ENCODE data around the gene SHISAL1. TPM values are rescaled to one million over a fixed set of nuclear protein-coding genes. Genes with fewer than 3 reads are reported as not detected.

SHISAL1 gene
- total RNA-seq, 1 experiment from 2014 or later, result 2.9 TPM

GRCh38 chr22:44276706-44277356, 35.9 kb downstream of the SHISAL1 start:
- Histone ChIP-seq H3K4me3 (ENCODE audit: insufficient read depth, low read depth, low read length) (no peak overlapping the region), H3K27me3 (ENCODE audit: control insufficient read depth, insufficient read depth, low read length) (no peaks in the 10 kb centered on the region), H3K36me3 (replicated peaks; ENCODE audit: control insufficient read depth, insufficient read depth, low read length) (no peaks in the 10 kb centered on the region)
- DNase-seq, result peak; percentile 50

DNA sequence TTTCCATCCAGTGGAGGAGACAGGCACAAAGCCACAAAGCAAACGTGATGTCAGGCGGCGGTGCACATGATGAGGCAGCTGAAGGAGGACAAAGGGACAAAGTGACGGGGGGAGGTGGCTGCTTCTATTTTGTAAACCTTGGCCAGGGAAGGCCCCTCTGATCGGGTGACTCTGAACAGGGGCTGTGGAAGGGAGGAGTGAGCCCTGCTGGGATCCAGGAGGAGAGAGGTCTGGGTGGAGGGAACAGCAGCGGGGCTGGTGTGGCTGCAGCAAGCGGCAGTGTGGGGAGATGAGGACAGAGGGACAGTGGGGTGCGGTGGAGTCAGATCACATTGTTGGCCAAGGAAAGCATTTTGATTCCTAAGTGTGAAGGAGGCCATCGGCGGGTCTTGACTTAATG, 36.7 kb downstream of the SHISAL1 start:
- Histone ChIP-seq H3K4me3 (ENCODE audit: insufficient read depth, low read depth, low read length) (no peak overlapping the region), H3K36me3 (replicated peaks; ENCODE audit: control insufficient read depth, insufficient read depth, low read length) (no peaks in the 10 kb centered on the region)

GRCh38 chr22:44275631-44275995, 37.1 kb downstream of the SHISAL1 start:
- no peak overlapping the region for H3K4me3 ChIP-seq (ENCODE audit: insufficient read depth, low read depth, low read length)
- H3K36me3 ChIP-seq (replicated peaks; ENCODE audit: control insufficient read depth, insufficient read depth, low read length), result no peaks in the 10 kb centered on the region
- no peaks in the 10 kb centered on the region for H3K27me3 ChIP-seq (ENCODE audit: control insufficient read depth, insufficient read depth, low read length)
- no peak for DNase-seq

More for the DNA sequence above, 36.7 kb downstream of the SHISAL1 start:
- H3K27me3 ChIP-seq (ENCODE audit: control insufficient read depth, insufficient read depth, low read length), result no peaks in the 10 kb centered on the region
- DNase-seq, result peak; percentile 41

DNA sequence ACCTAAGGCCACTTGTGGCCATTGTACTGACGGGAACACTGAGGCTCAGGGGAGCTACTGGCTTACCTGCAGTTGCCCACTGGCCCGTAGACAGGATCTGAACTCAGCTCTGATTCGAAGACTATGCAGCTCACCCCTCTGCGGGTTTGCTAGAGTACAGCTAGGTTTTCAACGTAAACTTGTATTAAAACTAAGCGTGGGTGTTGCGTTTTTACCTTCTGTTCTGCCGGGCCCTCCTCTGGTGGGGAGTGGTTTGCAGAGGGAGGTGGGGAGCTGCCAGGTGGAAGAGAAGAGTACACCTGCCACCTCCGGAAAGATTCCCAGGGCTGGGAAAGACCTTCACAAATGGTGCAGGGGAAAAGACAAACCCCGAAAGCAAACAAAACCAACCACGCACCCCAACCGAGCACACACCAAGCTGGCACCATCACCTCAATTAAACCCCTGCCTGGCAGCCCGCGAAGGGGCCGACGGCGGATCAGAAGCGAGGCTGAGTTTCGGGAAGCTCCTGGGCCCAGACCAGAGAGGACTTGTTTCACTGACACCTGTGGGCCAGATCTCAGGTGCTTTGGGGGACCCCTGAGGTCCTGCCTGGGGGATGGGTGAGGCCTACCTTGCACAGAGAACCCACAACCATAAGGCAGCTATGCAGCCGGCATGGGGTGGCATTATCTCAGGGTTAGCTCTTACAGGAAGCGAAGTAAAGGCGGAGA, 37.7 kb downstream of the SHISAL1 start:
- Histone ChIP-seq H3K27me3 (ENCODE audit: control insufficient read depth, insufficient read depth, low read length) (no peaks in the 10 kb centered on the region), H3K36me3 (replicated peaks; ENCODE audit: control insufficient read depth, insufficient read depth, low read length) (no peaks in the 10 kb centered on the region), H3K4me3 (ENCODE audit: insufficient read depth, low read depth, low read length) (no peak overlapping the region)
- peak; percentile 22 for DNase-seq

GRCh38 chr22:44273175-44273574, 39.6 kb downstream of the SHISAL1 start:
- no peaks in the 10 kb centered on the region for H3K27me3 ChIP-seq (ENCODE audit: control insufficient read depth, insufficient read depth, low read length)
- peak; percentile 3 for DNase-seq
- H3K36me3 ChIP-seq (replicated peaks; ENCODE audit: control insufficient read depth, insufficient read depth, low read length), result no peaks in the 10 kb centered on the region
- H3K4me3 ChIP-seq (ENCODE audit: insufficient read depth, low read depth, low read length), result no peak overlapping the region

GRCh38 chr22:44272401-44272771, 40.4 kb downstream of the SHISAL1 start:
- H3K27me3 ChIP-seq (ENCODE audit: control insufficient read depth, insufficient read depth, low read length), result no peaks in the 10 kb centered on the region
- no peak overlapping the region for H3K4me3 ChIP-seq (ENCODE audit: insufficient read depth, low read depth, low read length)
- peak; percentile 12 for DNase-seq
- no peaks in the 10 kb centered on the region for H3K36me3 ChIP-seq (replicated peaks; ENCODE audit: control insufficient read depth, insufficient read depth, low read length)

GRCh38 chr22:44271732-44272400, 40.9 kb downstream of the SHISAL1 start:
- H3K4me3 ChIP-seq (ENCODE audit: insufficient read depth, low read depth, low read length), result no peak overlapping the region
- peak; percentile 20 for DNase-seq
- H3K27me3 ChIP-seq (ENCODE audit: control insufficient read depth, insufficient read depth, low read length), result no peaks in the 10 kb centered on the region
- H3K36me3 ChIP-seq (replicated peaks; ENCODE audit: control insufficient read depth, insufficient read depth, low read length), result no peaks in the 10 kb centered on the region

DNA sequence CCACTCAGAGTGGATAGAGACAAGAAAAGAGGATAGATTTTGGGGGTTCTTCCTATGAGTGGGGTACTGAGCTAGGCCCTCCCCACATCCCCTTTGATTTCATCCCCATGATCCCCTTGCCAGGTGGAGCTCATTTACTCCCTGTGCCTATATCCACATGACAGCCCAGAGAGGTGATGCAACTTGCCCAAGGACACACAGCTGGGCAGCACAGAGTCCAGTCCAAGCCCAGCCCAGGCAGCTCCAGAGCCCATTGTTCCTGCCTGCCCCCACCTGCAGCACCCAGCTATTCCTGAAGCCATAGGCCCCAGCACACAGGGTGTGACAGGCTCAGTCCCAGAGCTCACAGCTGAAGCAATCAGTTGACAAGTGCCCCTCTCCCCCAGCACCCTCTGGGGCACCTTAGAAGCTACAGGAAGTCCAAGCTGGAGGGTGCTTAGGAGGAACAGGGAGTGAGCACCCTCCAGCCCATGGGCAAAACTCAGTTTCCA, 41.7 kb downstream of the SHISAL1 start:
- H3K36me3 ChIP-seq (replicated peaks; ENCODE audit: control insufficient read depth, insufficient read depth, low read length), result no peaks in the 10 kb centered on the region
- no peaks in the 10 kb centered on the region for H3K27me3 ChIP-seq (ENCODE audit: control insufficient read depth, insufficient read depth, low read length)
- no peak for DNase-seq
- H3K4me3 ChIP-seq (ENCODE audit: insufficient read depth, low read depth, low read length), result no peak overlapping the region

GRCh38 chr22:44270556-44270880, 42.2 kb downstream of the SHISAL1 start:
- no peak for DNase-seq
- Histone ChIP-seq H3K27me3 (ENCODE audit: control insufficient read depth, insufficient read depth, low read length) (no peaks in the 10 kb centered on the region), H3K36me3 (replicated peaks; ENCODE audit: control insufficient read depth, insufficient read depth, low read length) (no peaks in the 10 kb centered on the region)

GRCh38 chr22:44269757-44270555, 42.8 kb downstream of the SHISAL1 start:
- Histone ChIP-seq H3K4me3 (ENCODE audit: insufficient read depth, low read depth, low read length) (no peak overlapping the region), H3K36me3 (replicated peaks; ENCODE audit: control insufficient read depth, insufficient read depth, low read length) (no peaks in the 10 kb centered on the region), H3K27me3 (ENCODE audit: control insufficient read depth, insufficient read depth, low read length) (no peaks in the 10 kb centered on the region)
- peak; percentile 26 for DNase-seq

More at GRCh38 chr22:44270556-44270880, 42.2 kb downstream of the SHISAL1 start:
- no peak overlapping the region for H3K4me3 ChIP-seq (ENCODE audit: insufficient read depth, low read depth, low read length)

GRCh38 chr22:44269117-44269498, 43.6 kb downstream of the SHISAL1 start:
- no peak overlapping the region for H3K4me3 ChIP-seq (ENCODE audit: insufficient read depth, low read depth, low read length)
- peak; percentile 8 for DNase-seq
- H3K36me3 ChIP-seq (replicated peaks; ENCODE audit: control insufficient read depth, insufficient read depth, low read length), result no peaks in the 10 kb centered on the region
- H3K27me3 ChIP-seq (ENCODE audit: control insufficient read depth, insufficient read depth, low read length), result no peaks in the 10 kb centered on the region

DNA sequence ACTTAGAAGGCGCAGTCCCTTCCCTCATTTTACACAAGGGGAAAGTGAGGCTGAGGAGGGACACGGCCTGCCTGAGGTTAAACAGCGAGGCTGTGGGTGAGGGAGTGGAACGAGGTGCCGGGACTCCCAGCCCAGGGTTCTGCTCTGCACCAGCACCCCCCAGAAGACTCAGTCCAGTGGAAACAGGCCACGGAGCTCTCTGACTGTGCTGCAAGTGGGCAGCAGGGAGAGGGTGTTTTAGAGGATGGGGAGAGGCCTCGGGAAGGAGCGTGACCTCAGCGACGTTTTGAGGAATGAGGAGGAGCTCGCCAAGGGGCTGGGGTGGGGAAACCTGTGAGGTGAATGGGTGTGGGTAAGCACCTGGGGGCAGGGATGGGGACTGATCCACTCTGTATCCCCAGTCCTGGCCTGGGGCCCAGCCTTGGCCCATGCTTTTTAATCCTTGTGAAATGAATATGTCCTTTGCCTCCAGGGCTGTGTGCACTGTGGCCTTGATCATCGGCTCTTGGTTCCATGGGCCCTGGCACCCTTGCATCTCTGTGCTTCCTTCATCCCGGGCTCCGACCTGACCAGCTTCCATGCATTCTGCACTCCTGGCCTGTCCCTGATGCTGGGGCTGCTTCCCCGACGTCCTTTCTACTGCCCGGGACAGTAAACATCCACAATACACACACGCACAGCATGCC, 44.2 kb downstream of the SHISAL1 start:
- Histone ChIP-seq H3K4me3 (ENCODE audit: insufficient read depth, low read depth, low read length) (no peak overlapping the region), H3K27me3 (ENCODE audit: control insufficient read depth, insufficient read depth, low read length) (no peaks in the 10 kb centered on the region), H3K36me3 (replicated peaks; ENCODE audit: control insufficient read depth, insufficient read depth, low read length) (no peaks in the 10 kb centered on the region)
- peak; percentile 38 for DNase-seq

- no peaks in the 10 kb centered on the region for H3K27me3 ChIP-seq (ENCODE audit: control insufficient read depth, insufficient read depth, low read length)
- peak; percentile 34 for DNase-seq
- H3K36me3 ChIP-seq (replicated peaks; ENCODE audit: control insufficient read depth, insufficient read depth, low read length), result no peaks in the 10 kb centered on the region
- no peak overlapping the region for H3K4me3 ChIP-seq (ENCODE audit: insufficient read depth, low read depth, low read length)
Observed at GRCh38 chr22:44267856-44268255, 44.9 kb downstream of the SHISAL1 start.

Measured in H7 (cell line).